ENCODE measurements around the gene ARR3.

DNA sequence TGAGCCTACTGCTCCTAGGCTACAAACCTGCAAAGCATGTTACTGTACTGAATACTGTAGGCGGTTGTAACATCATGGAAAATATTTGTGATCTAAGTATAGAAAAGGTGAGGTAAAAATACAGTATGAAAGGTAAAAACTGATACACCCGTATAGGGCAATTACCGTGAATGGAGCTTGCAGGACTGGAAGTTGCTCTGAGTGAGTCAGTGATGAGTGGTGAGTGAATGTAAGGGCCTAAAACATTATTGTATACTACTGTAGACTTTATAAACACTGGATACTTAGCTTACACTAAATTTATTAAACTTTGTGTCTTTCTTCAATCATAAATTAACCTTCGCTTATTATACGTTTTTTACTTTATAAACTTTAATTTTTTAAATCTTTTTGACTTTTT lies 25.5 kb downstream of the ARR3 start:
- TF ChIP-seq, protein P1, sequence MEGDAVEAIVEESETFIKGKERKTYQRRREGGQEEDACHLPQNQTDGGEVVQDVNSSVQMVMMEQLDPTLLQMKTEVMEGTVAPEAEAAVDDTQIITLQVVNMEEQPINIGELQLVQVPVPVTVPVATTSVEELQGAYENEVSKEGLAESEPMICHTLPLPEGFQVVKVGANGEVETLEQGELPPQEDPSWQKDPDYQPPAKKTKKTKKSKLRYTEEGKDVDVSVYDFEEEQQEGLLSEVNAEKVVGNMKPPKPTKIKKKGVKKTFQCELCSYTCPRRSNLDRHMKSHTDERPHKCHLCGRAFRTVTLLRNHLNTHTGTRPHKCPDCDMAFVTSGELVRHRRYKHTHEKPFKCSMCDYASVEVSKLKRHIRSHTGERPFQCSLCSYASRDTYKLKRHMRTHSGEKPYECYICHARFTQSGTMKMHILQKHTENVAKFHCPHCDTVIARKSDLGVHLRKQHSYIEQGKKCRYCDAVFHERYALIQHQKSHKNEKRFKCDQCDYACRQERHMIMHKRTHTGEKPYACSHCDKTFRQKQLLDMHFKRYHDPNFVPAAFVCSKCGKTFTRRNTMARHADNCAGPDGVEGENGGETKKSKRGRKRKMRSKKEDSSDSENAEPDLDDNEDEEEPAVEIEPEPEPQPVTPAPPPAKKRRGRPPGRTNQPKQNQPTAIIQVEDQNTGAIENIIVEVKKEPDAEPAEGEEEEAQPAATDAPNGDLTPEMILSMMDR (IDR thresholded peaks at IDR 0.05; ENCODE audit: poor library complexity, severe bottlenecking): no peak
- TF ChIP-seq REST (IDR thresholded peaks at IDR 0.05; ENCODE audit: borderline replicate concordance): no peak
